Muscle of back (tissue), 11 donors: ENCODE results near the gene HOXD3. TPM values are rescaled to one million over a fixed set of nuclear protein-coding genes. Genes with fewer than 3 reads are reported as not detected.

Experiments used
- DNase-seq, 3 donors: peaks; one replicate each; pipeline versions ENCODE4 v3.0.0 to v3.0.0-alpha.2; 2013
- polyA plus RNA-seq, 10 donors: library from polyadenylated mRNA; unstranded; fragments of 120-200 nt; gene quantifications; one replicate each; pipeline ENCODE4 v1.2.1, GENCODE V29; 2013; ENCODE audit not compliant: insufficient read length in 10 of 10

Gene HOXD3
- polyA plus RNA-seq, 10 donors: 2.2 to 5.9 (median 3.2) TPM

DNA sequence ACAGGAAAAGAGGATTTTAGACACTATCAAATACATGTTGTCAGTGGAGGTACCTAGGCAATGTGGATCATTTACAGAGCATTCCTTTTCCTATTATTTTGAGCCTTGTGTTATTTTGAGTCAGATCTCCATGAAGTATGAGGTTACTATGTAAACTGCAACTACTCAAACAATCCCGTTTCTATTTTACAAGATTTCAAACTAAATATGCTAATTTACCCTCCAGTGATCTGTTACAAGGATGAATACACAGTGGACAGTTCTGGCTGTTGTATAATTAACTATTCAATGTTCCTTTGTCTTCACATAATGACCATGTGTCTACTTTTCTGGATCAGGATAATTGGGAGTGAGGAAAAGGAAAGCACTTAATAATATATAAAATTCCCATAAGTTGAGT, 35.9 kb downstream of the HOXD3 start:
- no peak for DNase-seq

DNA sequence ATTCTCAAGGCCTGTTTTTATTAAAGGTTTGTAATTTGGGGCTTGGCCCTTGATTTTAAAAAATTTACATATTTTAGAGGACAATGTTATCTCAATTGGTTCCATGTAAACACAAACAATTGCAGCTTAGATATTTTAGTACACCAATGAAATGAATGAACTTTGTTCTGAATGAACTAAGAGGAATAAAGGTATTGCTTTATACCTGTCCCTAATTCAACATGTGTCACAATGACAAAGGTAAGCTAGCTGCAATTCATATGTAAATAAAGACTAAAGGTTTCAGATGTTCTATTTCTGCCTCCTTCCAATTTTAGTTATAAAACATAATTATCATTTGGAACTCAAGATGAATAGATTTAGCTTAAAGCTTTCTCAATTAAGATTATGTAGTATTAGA, 42.8 kb downstream of the HOXD3 start:
- DNase-seq: no peak

DNA sequence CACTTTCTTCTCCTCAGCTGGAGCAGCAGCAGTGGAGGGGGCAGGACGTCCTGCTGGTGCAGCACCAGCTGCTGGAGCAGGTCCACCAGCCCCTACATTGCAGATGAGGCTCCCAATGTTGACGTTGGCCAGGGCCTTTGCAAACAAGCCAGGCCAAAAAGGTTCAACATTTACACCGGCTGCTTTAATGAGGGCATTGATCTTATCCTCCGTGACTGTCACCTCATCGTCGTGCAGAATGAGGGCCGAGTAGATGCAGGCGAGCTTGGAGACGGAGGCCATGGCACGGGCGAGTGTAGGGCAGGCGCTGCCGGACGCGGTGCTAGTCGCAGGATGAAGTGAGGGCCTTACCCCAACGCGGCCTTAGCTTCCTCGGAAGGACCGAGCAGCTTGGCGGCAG, 43.9 kb downstream of the HOXD3 start:
- no peak for DNase-seq

DNA sequence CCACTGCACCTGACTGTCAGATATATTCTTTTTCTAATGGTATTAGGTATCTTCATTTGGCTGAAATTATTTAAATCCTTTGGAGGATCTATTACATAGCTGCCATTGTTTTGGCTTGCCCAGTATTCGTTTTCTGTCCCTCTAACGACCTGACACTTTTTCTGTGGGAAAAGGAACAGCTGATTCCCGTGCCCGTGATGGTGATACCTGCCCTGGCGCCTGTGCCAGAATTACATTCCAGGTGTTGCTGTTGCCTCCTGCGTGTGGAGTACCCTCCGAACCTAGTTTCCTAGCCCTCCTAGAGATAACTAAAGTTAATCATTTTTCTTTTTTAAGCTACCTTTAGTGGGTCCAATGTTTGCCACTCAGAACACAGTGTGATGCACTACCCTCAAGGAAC, 45.4 kb downstream of the HOXD3 start:
- no peak for DNase-seq

DNA sequence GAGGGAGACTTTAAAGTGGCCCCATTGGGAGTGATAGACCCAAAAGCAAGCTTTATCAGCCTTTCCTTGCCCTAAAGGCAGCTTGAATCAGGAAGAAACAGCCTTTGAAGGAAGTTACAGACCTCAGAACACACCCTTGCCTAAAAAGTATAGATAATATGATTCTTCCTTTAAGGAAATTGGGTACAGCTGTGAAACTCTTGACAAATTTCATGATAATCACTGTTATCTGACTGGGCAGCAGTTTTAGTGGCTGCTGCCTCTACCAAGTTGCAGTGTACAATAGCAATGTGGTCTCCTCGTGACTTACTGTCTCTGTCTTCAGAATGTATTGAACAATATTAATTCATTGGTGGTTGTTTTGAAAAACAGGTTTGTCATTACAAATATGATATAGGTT, 48.0 kb downstream of the HOXD3 start:
- no peak for DNase-seq

DNA sequence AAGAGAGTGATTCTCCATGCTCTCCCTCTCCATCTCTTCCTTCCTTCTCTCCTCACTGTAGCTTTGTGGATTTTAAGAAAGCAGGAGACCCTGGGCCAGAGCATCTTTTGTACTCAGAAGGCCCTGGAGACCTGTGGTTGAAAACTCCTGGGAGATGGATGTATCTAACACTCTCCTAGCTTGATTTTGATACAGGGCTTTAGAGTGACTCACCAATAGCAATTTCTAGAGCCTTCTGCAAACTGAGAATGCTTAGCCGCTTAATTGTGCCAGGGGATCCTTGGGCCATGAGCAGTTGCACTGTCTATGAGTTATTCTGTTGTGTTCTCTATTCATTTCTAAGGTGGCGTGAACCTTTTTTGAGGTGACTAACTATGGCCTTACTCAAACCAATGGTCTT, 49.0 kb downstream of the HOXD3 start:
- peak in 2 of 3 donors; percentile 18 to 36 for DNase-seq

DNA sequence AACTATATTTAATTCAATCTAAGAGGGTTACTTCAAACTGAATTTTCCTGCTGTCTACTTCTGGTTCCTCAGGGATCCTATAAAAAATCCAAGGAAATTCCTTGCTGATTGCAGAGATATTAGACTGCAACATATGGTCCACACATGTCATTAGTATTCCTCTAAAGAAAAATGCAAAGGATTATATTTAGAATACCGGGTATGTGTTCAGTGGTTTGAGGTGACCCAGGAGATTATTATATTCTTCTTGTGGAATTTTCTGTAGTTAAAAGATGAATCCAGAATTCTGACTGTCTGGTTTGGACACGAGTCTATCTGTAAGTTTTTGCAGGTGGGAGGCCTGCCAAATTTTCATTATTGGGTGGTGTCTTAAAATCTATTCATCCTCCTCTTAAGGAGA, 49.6 kb downstream of the HOXD3 start:
- peak; percentile 50 to 75 (median 74) for DNase-seq

DNA sequence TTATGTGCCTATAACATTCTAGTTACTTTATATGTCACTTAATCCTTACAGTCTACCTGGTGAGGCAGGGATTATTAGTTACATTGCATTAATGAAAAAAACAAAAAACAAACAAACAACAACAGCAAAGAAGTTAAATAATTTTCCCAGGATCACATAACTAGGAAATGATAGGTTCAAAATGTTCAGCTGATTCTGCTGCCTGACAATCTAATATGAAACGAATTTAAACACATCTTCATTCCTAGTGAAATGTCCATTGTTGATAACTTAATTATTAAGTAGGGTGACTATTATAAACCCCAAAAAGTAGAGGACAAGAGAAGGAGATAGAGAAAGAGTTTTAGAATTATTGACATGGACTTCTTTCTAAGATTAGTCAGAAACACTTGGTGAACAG, 54.0 kb downstream of the HOXD3 start:
- DNase-seq: no peak

DNA sequence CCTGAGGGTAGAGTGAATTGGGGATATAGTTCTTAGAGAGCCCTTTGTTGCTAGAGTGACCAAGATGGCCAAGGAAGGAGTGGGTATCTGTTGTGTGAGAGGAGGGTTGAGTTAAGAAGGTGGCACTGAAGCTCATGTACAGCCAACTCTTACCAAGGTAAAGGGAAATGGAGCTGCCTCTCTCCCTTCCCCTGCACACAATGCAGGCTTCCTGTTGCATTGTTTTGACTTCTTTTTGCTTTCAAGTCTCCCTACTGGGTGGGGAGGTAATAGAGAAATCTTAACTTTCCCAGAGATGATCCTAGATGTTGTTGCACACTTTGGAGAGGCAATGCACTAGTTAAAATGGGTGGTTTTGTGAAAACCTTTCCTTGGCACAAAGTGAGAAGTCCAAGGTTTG, 55.2 kb downstream of the HOXD3 start:
- no peak for DNase-seq

DNA sequence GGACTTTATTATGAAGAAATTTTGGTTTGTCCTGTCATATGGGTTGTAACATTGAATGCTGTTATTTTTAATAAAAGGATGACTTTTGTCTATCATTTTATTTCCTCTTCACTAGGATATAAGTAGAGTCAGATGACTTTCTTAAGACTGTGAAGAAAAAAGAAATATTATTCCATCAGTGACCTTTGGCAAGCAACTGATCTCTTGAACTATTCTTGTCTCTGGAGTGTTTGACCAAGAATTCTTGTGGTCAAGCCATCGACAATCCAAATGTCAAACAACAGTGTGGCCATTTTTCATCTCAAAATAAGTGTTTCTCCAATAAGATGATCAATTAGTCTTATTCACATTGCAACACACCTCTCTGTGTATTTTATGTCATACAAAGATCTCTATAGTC, 56.3 kb downstream of the HOXD3 start:
- no peak for DNase-seq

Other genes starting within 250 kb of the HOXD3 start
- gene LNPK, start 155.0 kb upstream of the HOXD3 start, polyA plus RNA-seq: 10 to 100 TPM; 24.3 to 55.3 (median 34.5) TPM
- under 1 TPM in 2 of 10 donors, not detected in 8; 0.04 TPM for gene EVX2, start 73.3 kb upstream of the HOXD3 start, polyA plus RNA-seq
- gene HOXD13, start 64.6 kb upstream of the HOXD3 start, polyA plus RNA-seq: under 1 TPM in 1 of 10 donors, not detected in 9; 0.11 TPM
- gene HOXD12, start 57.5 kb upstream of the HOXD3 start, polyA plus RNA-seq: not detected
- gene HOXD11, start 50.0 kb upstream of the HOXD3 start, polyA plus RNA-seq: not detected
- gene HOXD10, start 40.5 kb upstream of the HOXD3 start, polyA plus RNA-seq: under 1 TPM; 0.15 to 0.78 (median 0.28) TPM
- gene HOXD9, start 34.6 kb upstream of the HOXD3 start, polyA plus RNA-seq: 10 to 100 TPM in 1 of 10 donors, 1 to 10 TPM in 9; 4.8 to 11.5 (median 5.7) TPM
- 10 to 100 TPM; 30.6 to 43.1 (median 40.2) TPM for gene HOXD8, start 27.6 kb upstream of the HOXD3 start, polyA plus RNA-seq
- 10 to 100 TPM in 2 of 10 donors, 1 to 10 TPM in 8; 3.8 to 11.3 (median 7.3) TPM for gene HOXD4, start 5.8 kb upstream of the HOXD3 start, polyA plus RNA-seq
- gene HOXD1, start 31.4 kb downstream of the HOXD3 start, polyA plus RNA-seq: 1 to 10 TPM; 1.1 to 3.2 (median 1.6) TPM
- 10 to 100 TPM; 49.0 to 65.2 (median 53.2) TPM for gene MTX2, start 112.1 kb downstream of the HOXD3 start, polyA plus RNA-seq